GM12878 (cell line): ENCODE measurements around the gene ZNF641. TPM values are rescaled to one million over a fixed set of nuclear protein-coding genes. Genes with fewer than 3 reads are reported as not detected.

Experiments used
- ATAC-seq: fragments of 200-7000 bp; cut with Tn5 transposase; 3 replicates; pipeline ENCODE4 v1.9.1; 2020; ENCODE audit warnings: mild to moderate bottlenecking, moderate library complexity
- BruUV-seq: library from RNA; stranded (reverse); fragments of 400-500 nt; replicated peaks from 2 replicates; lab custom pipeline; 2021; lab: Mats Ljungman, UMichigan
- CTCF ChIA-PET: fragments of 300-600 bp; sonication (Branson Sonifier 250); formaldehyde crosslinking; extraction: SDS; loops from one replicate; lab custom pipeline; 2021; ENCODE audit warnings: inconsistent platforms; lab: Yijun Ruan, JAX
- POLR2A ChIA-PET: fragments of 350-600 bp; formaldehyde crosslinking; extraction: SDS; loops from one replicate; lab custom pipeline; 2021; ENCODE audit warnings: inconsistent platforms; lab: Charles Lee
- RAD21 ChIA-PET: fragments of 300-600 bp; sonication (Branson Sonifier 250); formaldehyde crosslinking; loops from one replicate; lab custom pipeline; 2023; ENCODE audit warnings: antibody characterized with exemption; ENCODE audit not compliant: unreplicated experiment; lab: Charles Lee
- SMC1A ChIA-PET: fragments of 300-600 bp; sonication (Branson Sonifier 250); formaldehyde crosslinking; loops from one replicate; lab custom pipeline; 2023; ENCODE audit not compliant: unreplicated experiment, uncharacterized antibody; lab: Charles Lee
- DNase-seq: peaks from one replicate; pipeline ENCODE4 v3.0.0-alpha.2; 2011; ENCODE audit warnings: low read depth, low spot score
- FAIRE-seq: peaks from 3 replicates; lab custom pipeline; 2011; peaks lifted over from hg19 to GRCh38; lab: Jason Lieb, UNC
- H2AFZ ChIP-seq: 2 replicates; pipeline ENCODE4 v1.6.0; 2011; ENCODE audit warnings: low read depth, low read length, control low read depth; ENCODE audit not compliant: control insufficient read depth
- H3K27ac ChIP-seq: 2 replicates; pipeline ENCODE4 v1.5.1; 2011; ENCODE audit warnings: control low read depth; ENCODE audit not compliant: control insufficient read depth, insufficient read depth
- H3K27me3 ChIP-seq, 2 experiments: replicated peaks in 1 of 2; 2 replicates each; pipeline versions ENCODE4 v1.6.0 to v1.6.1; 2011; ENCODE audit warnings: low read length in 1 of 2; ENCODE audit not compliant: control insufficient read depth in 2 of 2, insufficient read depth in 2 of 2
- H3K36me3 ChIP-seq, 2 experiments: 2 replicates each; pipeline ENCODE4 v1.5.1; 2011; ENCODE audit warnings: low read length in 1 of 2; ENCODE audit not compliant: control insufficient read depth in 2 of 2, insufficient read depth in 2 of 2
- H3K4me1 ChIP-seq: 2 replicates; pipeline ENCODE4 v1.6.1; 2011; ENCODE audit warnings: mild to moderate bottlenecking, low read length, moderate library complexity, mixed read lengths; ENCODE audit not compliant: control insufficient read depth, insufficient read depth
- H3K4me2 ChIP-seq: 2 replicates; pipeline ENCODE4 v1.6.0; 2011; ENCODE audit warnings: control low read depth; ENCODE audit not compliant: control insufficient read depth, insufficient read depth
- H3K4me3 ChIP-seq: fragments of 200-600 bp; sonication (generic); 2 replicates; pipeline ENCODE4 v1.5.1; 2016
- H3K79me2 ChIP-seq: 2 replicates; pipeline ENCODE4 v1.6.0; 2011; ENCODE audit warnings: low read length; ENCODE audit not compliant: control insufficient read depth, insufficient read depth
- H3K9ac ChIP-seq: 2 replicates; pipeline ENCODE4 v1.8.0; 2011; ENCODE audit warnings: low read length, control low read depth, mixed read lengths; ENCODE audit not compliant: control insufficient read depth, insufficient read depth
- H3K9me3 ChIP-seq: replicated peaks from 3 replicates; pipeline ENCODE4 v1.5.1; 2011; ENCODE audit warnings: mild to moderate bottlenecking, low read length; ENCODE audit not compliant: control insufficient read depth, insufficient read depth
- H4K20me1 ChIP-seq: 2 replicates; pipeline ENCODE4 v1.6.0; 2011; ENCODE audit not compliant: control insufficient read depth, insufficient read depth
- E2F4 ChIP-seq: IDR thresholded peaks from 2 replicates; pipeline ENCODE4 v1.6.1; 2012; ENCODE audit warnings: low read depth, low read length, improper control_type of control experiment
- HDAC6 ChIP-seq: fragments of 200-600 bp; sonication (generic); IDR thresholded peaks from one replicate; pipeline ENCODE4 v1.8.0; 2017; ENCODE audit warnings: antibody characterized with exemption; ENCODE audit not compliant: unreplicated experiment
- SIN3A ChIP-seq: IDR thresholded peaks from 2 replicates; pipeline ENCODE4 v1.6.1; 2012; ENCODE audit warnings: low read depth, low read length, improper control_type of control experiment
- ZNF217 ChIP-seq: fragments of 450-650 bp; IDR thresholded peaks from 2 replicates; pipeline ENCODE4 v1.6.1; 2017; ENCODE audit warnings: antibody characterized with exemption, mild to moderate bottlenecking
- WGBS: methylation state at CpG from one replicate; pipeline ENCODE4 v1.1.6; 2016; ENCODE audit warnings: low lambda C conversion rate; ENCODE audit not compliant: insufficient replicate concordance, insufficient coverage; ENCODE audit errors: missing lambda C conversion rate; 5-methylcytosine and 5-hydroxymethylcytosine counted together
- in situ Hi-C: fragments of 300-500 bp; cut with MboI; formaldehyde crosslinking; loops from 9 replicates; pipeline ENCODE4 v1.14.3; 2018; ENCODE audit warnings: mixed read lengths
- intact Hi-C: fragments of 100-400 bp; cut with micrococcal nuclease; formaldehyde crosslinking; loops from one replicate; pipeline ENCODE4 v1.14.2; 2022; ENCODE audit not compliant: unreplicated experiment
- polyA plus RNA-seq, 11 experiments: library from polyadenylated mRNA; depleted of rRNA in 4 of 11; unstranded in 6 of 11; stranded (reverse) in 5 of 11; fragments of >200 nt; fragmentation: Nextera tagmentation in 4 of 11; fragmentation: Illumina TruSeq in 1 of 11; extraction: Ambion mirVana in 4 of 11; extraction: Trizol in 1 of 11; gene quantifications; 1 replicate in 1 of 11; 2 replicates in 10 of 11; pipeline versions ENCODE4 v1.2.1 to v1.2.3, GENCODE V29; 2011 to 2016; ENCODE audit warnings: inconsistent platforms in 2 of 11, missing spikeins in 2 of 11, low read depth in 1 of 11
- total RNA-seq, 4 experiments: library from RNA; depleted of rRNA in 3 of 4; stranded (reverse); fragments of >200 nt in 3 of 4; fragmentation: Illumina TruSeq in 1 of 4; extraction: Trizol in 1 of 4; gene quantifications; 2 replicates each; pipeline versions ENCODE4 v1.2.1 to v1.2.3, GENCODE V29; 2013 to 2021

ZNF641 gene
- total and polyA plus RNA-seq, 10 of the 15 experiments (the other 5 are each of a cell fraction or from before 2014, with no cell fraction given), result 1.1 to 10.3 (median 6.3) TPM

GRCh38 chr12:48307269-48307668, 43.5 kb downstream of the ZNF641 start (continued):
- TF ChIP-seq HDAC6, result no peak

- intact Hi-C loops, result no loop called here
- TF ChIP-seq E2F4 (no peak), ZNF217 (no peak), SIN3A (no peak)
- TF ChIP-seq, all 136 proteins: peak for 0
- H3K27me3 ChIP-seq, result no peaks in the 10 kb centered on the region; a peak in 1 of 4 replicates
- ChIA-PET CTCF (no interaction called here), RAD21 (no interaction called here), POLR2A (no interaction called here), SMC1A (no interaction called here)
- DNase-seq (no peak), FAIRE-seq (no peak), ATAC-seq (no peak)
- H3K4me1 ChIP-seq, result no peaks in the 10 kb centered on the region
- BruUV-seq, result no TSS peak
- no peaks in the 10 kb centered on the region for H3K79me2 ChIP-seq
- in situ Hi-C loops, result no loop called here
- no peak overlapping the region for H2AFZ ChIP-seq
- no peaks in the 10 kb centered on the region for H3K36me3 ChIP-seq
- no peak overlapping the region for H3K4me2 ChIP-seq
- WGBS, result 20% methylated on average over 2 of the region's 2 CpGs
- no peak overlapping the region for H3K9ac ChIP-seq
- H3K9me3 ChIP-seq, result no peaks in the 10 kb centered on the region
- H3K27ac ChIP-seq, result no peak overlapping the region
- no peak overlapping the region for H3K4me3 ChIP-seq
- H4K20me1 ChIP-seq, result no peaks in the 10 kb centered on the region
Measured at GRCh38 chr12:48305190-48305589, 45.5 kb downstream of the ZNF641 start.
